H1 (cell line): ENCODE measurements around the gene KRTDAP. TPM values are rescaled to one million over a fixed set of nuclear protein-coding genes. Genes with fewer than 3 reads are reported as not detected.

Source experiments
- CTCF ChIA-PET: fragments of 300-600 bp; sonication (Branson Sonifier 250); formaldehyde crosslinking; loops from one replicate; lab custom pipeline; 2021; ENCODE audit not compliant: partially characterized antibody; lab: Charles Lee
- POLR2A ChIA-PET: fragments of 300-600 bp; sonication (Branson Sonifier 250); formaldehyde crosslinking; loops from one replicate; lab custom pipeline; 2021; ENCODE audit warnings: inconsistent platforms; ENCODE audit not compliant: partially characterized antibody; lab: Charles Lee
- DNase-seq, 2 experiments: peaks; one replicate each; pipeline versions ENCODE4 v3.0.0 to v3.0.0-alpha.2; 2010 to 2022; ENCODE audit warnings: low spot score in 2 of 2, low read depth in 1 of 2, mixed read lengths in 1 of 2
- FAIRE-seq: peaks from 2 replicates; lab custom pipeline; 2011; peaks lifted over from hg19 to GRCh38; lab: Jason Lieb, UNC
- H2AFZ ChIP-seq: 2 replicates; pipeline ENCODE4 v1.8.1; 2012; ENCODE audit warnings: low read length, inconsistent platforms
- H2AK5ac ChIP-seq: 2 replicates; pipeline ENCODE4 v1.6.1; 2013; ENCODE audit warnings: low read depth, low read length
- H2BK120ac ChIP-seq: replicated peaks from 2 replicates; pipeline ENCODE3; 2013; ENCODE audit warnings: low read depth, low read length, inconsistent platforms
- H2BK12ac ChIP-seq: 2 replicates; pipeline ENCODE4 v1.6.1; 2013; ENCODE audit warnings: low read depth, low read length
- H2BK15ac ChIP-seq: 2 replicates; pipeline ENCODE4 v1.6.1; 2013; ENCODE audit warnings: low read length
- H2BK20ac ChIP-seq: 2 replicates; pipeline ENCODE4 v1.6.1; 2013; ENCODE audit warnings: low read length
- H2BK5ac ChIP-seq: 2 replicates; pipeline ENCODE4 v1.6.1; 2013; ENCODE audit warnings: low read depth, low read length
- H3K14ac ChIP-seq: 2 replicates; pipeline ENCODE4 v1.6.1; 2013; ENCODE audit warnings: inconsistent platforms; ENCODE audit not compliant: insufficient read length
- H3K18ac ChIP-seq: 2 replicates; pipeline ENCODE4 v1.6.1; 2013; ENCODE audit warnings: low read length; ENCODE audit errors: extremely low read depth
- H3K23ac ChIP-seq: 2 replicates; pipeline ENCODE4 v1.6.1; 2013; ENCODE audit warnings: inconsistent platforms; ENCODE audit not compliant: insufficient read length
- H3K23me2 ChIP-seq: 2 replicates; pipeline ENCODE4 v1.6.1; 2013; ENCODE audit warnings: low read depth, low read length
- H3K27ac ChIP-seq: 2 replicates; pipeline ENCODE4 v1.6.1; 2011; ENCODE audit warnings: low read depth, low read length, inconsistent platforms
- H3K27me3 ChIP-seq, 4 experiments: replicated peaks in 1 of 4; 1 replicate in 1 of 4; 2 replicates in 3 of 4; pipeline versions ENCODE4 v1.6.1 to v1.8.1; 2011 to 2013; ENCODE audit warnings: low read length in 3 of 4, mild to moderate bottlenecking in 3 of 4, inconsistent platforms in 2 of 4, mixed read lengths in 2 of 4, moderate library complexity in 1 of 4; ENCODE audit not compliant: control insufficient read depth in 3 of 4, insufficient read depth in 3 of 4; ENCODE audit errors: extremely low read depth in 1 of 4
- H3K36me3 ChIP-seq, 4 experiments: 2 replicates each; pipeline versions ENCODE4 v1.6.1 to v1.8.1; 2011 to 2013; ENCODE audit warnings: mild to moderate bottlenecking in 4 of 4, low read length in 3 of 4, moderate library complexity in 2 of 4, control low read depth in 1 of 4, inconsistent platforms in 1 of 4; ENCODE audit not compliant: insufficient read depth in 4 of 4, control insufficient read depth in 2 of 4
- H3K4ac ChIP-seq: replicated peaks from 2 replicates; pipeline ENCODE3; 2013; ENCODE audit warnings: low read length, low read depth, mixed read lengths, inconsistent platforms; ENCODE audit not compliant: insufficient read length
- H3K4me1 ChIP-seq, 4 experiments: replicated peaks in 1 of 4; 1 replicate in 1 of 4; 2 replicates in 3 of 4; pipeline versions ENCODE4 v1.6.1 to v1.8.1; 2011 to 2013; ENCODE audit warnings: low read length in 3 of 4, inconsistent platforms in 2 of 4, mixed read lengths in 1 of 4; ENCODE audit not compliant: insufficient read depth in 4 of 4, control insufficient read depth in 3 of 4
- H3K4me2 ChIP-seq, 2 experiments: 2 replicates each; pipeline versions ENCODE4 v1.6.1 to v1.8.1; 2011 to 2013; ENCODE audit warnings: low read depth in 2 of 2, low read length in 2 of 2, control low read depth in 1 of 2, inconsistent platforms in 1 of 2, mild to moderate bottlenecking in 1 of 2; ENCODE audit not compliant: insufficient read depth in 1 of 2
- H3K4me3 ChIP-seq, 4 experiments: fragments of 200-600, 300-600 bp in 1 of 4; sonication (generic), shearing (Covaris generic), sonication (Bioruptor Twin) in 1 of 4; 2 replicates each; pipeline versions ENCODE4 v1.5.1 to v1.8.1; 2011 to 2016; ENCODE audit warnings: low read length in 4 of 4, low read depth in 3 of 4, control low read depth in 2 of 4, inconsistent platforms in 2 of 4, mild to moderate bottlenecking in 2 of 4, mixed read lengths in 1 of 4, moderate library complexity in 1 of 4; ENCODE audit not compliant: insufficient read depth in 2 of 4; ENCODE audit errors: extremely low read depth in 1 of 4
- H3K56ac ChIP-seq: replicated peaks from 2 replicates; pipeline ENCODE3; 2013; ENCODE audit warnings: low read depth, mild to moderate bottlenecking, mixed read lengths, low read length, inconsistent platforms; ENCODE audit not compliant: insufficient read length
- H3K79me1 ChIP-seq: 2 replicates; pipeline ENCODE4 v1.6.1; 2013; ENCODE audit warnings: low read depth, low read length, control low read depth
- H3K79me2 ChIP-seq, 2 experiments: 2 replicates each; pipeline versions ENCODE4 v1.6.1 to v1.8.1; 2012 to 2013; ENCODE audit warnings: low read length in 2 of 2, mild to moderate bottlenecking in 2 of 2, inconsistent platforms in 1 of 2; ENCODE audit not compliant: insufficient read depth in 2 of 2, control insufficient read depth in 1 of 2
- H3K9ac ChIP-seq, 4 experiments: replicated peaks in 1 of 4; 1 replicate in 1 of 4; 2 replicates in 3 of 4; pipeline versions ENCODE4 v1.6.1 to v1.8.1; 2011 to 2013; ENCODE audit warnings: low read depth in 3 of 4, low read length in 3 of 4, control low read depth in 2 of 4, mild to moderate bottlenecking in 2 of 4, moderate library complexity in 2 of 4, inconsistent platforms in 1 of 4; ENCODE audit errors: extremely low read depth in 1 of 4
- H3K9me3 ChIP-seq, 2 experiments: 2 replicates each; pipeline versions ENCODE4 v1.6.1 to v1.8.1; 2012 to 2013; ENCODE audit warnings: mild to moderate bottlenecking in 2 of 2, moderate library complexity in 2 of 2, control low read depth in 1 of 2, inconsistent platforms in 1 of 2, low read depth in 1 of 2, low read length in 1 of 2, mixed read lengths in 1 of 2; ENCODE audit not compliant: insufficient read depth in 2 of 2
- H4K20me1 ChIP-seq, 2 experiments: replicated peaks in 1 of 2; 2 replicates each; pipeline versions ENCODE3 to v1.8.1; 2011 to 2013; ENCODE audit warnings: inconsistent platforms in 2 of 2, low read length in 2 of 2, mild to moderate bottlenecking in 1 of 2; ENCODE audit not compliant: insufficient read depth in 2 of 2, control insufficient read depth in 1 of 2
- H4K5ac ChIP-seq: 2 replicates; pipeline ENCODE4 v1.6.1; 2013; ENCODE audit warnings: low read length, low read depth, mixed read lengths, inconsistent platforms; ENCODE audit not compliant: insufficient read length
- H4K8ac ChIP-seq: 2 replicates; pipeline ENCODE4 v1.8.0; 2013; ENCODE audit warnings: mild to moderate bottlenecking, moderate library complexity, low read length, inconsistent platforms; ENCODE audit not compliant: insufficient read depth; ENCODE audit errors: extremely low read depth
- H4K91ac ChIP-seq: replicated peaks from 2 replicates; pipeline ENCODE3; 2013; ENCODE audit warnings: low read length, mixed read lengths, inconsistent platforms; ENCODE audit not compliant: insufficient read length
- ZNF274 ChIP-seq: IDR thresholded peaks from 2 replicates; pipeline ENCODE4 v1.7.0; 2012; ENCODE audit warnings: low read length, borderline replicate concordance; ENCODE audit errors: extremely low read depth
- WGBS, 2 experiments: shearing (Covaris generic) in 1 of 2; methylation state at CpG; one replicate each; pipeline versions ENCODE4 v1.1.6 to v1.1.7; 2013 to 2015; ENCODE audit warnings: low lambda C conversion rate in 2 of 2, mixed read lengths in 2 of 2, inconsistent platforms in 1 of 2, low coverage in 1 of 2, missing lambda C conversion rate in 1 of 2; ENCODE audit not compliant: insufficient replicate concordance in 2 of 2, insufficient coverage in 1 of 2, insufficient read length in 1 of 2; ENCODE audit errors: extremely low coverage in 1 of 2, missing lambda C conversion rate in 1 of 2; 5-methylcytosine and 5-hydroxymethylcytosine counted together
- polyA plus RNA-seq, 7 experiments: library from polyadenylated mRNA; depleted of rRNA in 3 of 7; stranded (reverse) in 5 of 7; unstranded in 2 of 7; fragments of >200 nt in 5 of 7; fragments of 200-250 nt in 2 of 7; gene quantifications; 1 replicate in 5 of 7; 2 replicates in 1 of 7; 4 replicates in 1 of 7; pipeline versions ENCODE4 v1.2.1 to v1.2.3, GENCODE V29; 2011 to 2013; ENCODE audit warnings: missing spikeins in 2 of 7, mixed read lengths in 2 of 7
- total RNA-seq: library from RNA; stranded (reverse); fragmentation: NEBNext Ultra II Directional; extraction: Animal tissue kit (Norgen Biotek cat#: 25700); gene quantifications from 2 replicates; pipeline ENCODE4 v1.2.1, GENCODE V29; 2021

The KRTDAP gene
- total and polyA plus RNA-seq, 2 of the 8 experiments (the other 6 are each of a cell fraction or from before 2014, with no cell fraction given) = 0.69 to 0.88 TPM

DNA sequence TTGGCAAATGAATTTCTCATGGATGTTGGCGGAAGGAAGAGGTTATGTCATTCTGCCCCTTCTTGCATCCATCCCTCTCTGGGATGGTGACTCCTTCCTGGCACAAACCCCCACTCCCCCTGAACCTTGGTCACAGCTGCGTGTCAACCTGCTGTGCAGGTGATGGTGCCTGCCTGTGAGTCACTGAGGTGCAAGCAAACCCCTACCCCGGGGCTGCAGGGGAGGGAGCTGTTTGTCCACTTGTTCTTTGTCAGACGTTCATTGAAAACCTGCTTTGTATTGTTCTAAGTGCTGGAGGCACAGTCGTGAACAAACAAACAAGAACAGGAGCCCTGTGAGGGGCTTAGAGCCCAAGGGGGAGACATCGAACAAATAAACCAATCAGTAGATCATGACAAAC, 41.0 kb upstream of the KRTDAP start:
- no peak overlapping the region for H3K27ac ChIP-seq
- H3K9ac ChIP-seq = no peak overlapping the region; a peak in 1 of 7 replicates
- no peak overlapping the region for H3K23ac ChIP-seq
- TF ChIP-seq ZNF274 = no peak
- H3K18ac ChIP-seq = no peak overlapping the region
- POLR2A ChIA-PET = interaction anchor here (0.8 to 1.8 kb wide), 6 partner anchors 14 to 91 kb away, joined by 3 to 9 read pairs (median 4); no protein-coding TSS in a partner anchor
- no peak overlapping the region for H3K4me2 ChIP-seq
- CTCF ChIA-PET = interaction anchor here (1.0 to 1.8 kb wide), 4 partner anchors 10 to 25 kb away, joined by 3 to 7 read pairs (median 4); no protein-coding TSS in a partner anchor
- H4K91ac ChIP-seq = no peak overlapping the region
- H2BK20ac ChIP-seq = no peak overlapping the region
- H2BK12ac ChIP-seq = no peak overlapping the region; the same call in 1 of the 2 replicates
- DNase-seq (no peak), FAIRE-seq (no peak)
- no peak overlapping the region for H4K5ac ChIP-seq
- no peaks in the 10 kb centered on the region for H3K79me2 ChIP-seq
- no peak overlapping the region for H3K14ac ChIP-seq
- H3K9me3 ChIP-seq = no peaks in the 10 kb centered on the region
- H4K20me1 ChIP-seq = no peaks in the 10 kb centered on the region
- WGBS, 2 experiments = 73% methylated on average over 6 of the region's 6 CpGs; no CpG with 5 or more reads in 1 of the 2 experiments
- peaks cover 0 to 14% (median 5%) of the 10 kb centered on the region in 4 experiments; a peak in 5 of 7 replicates for H3K4me1 ChIP-seq
- H3K4me3 ChIP-seq = no peak overlapping the region
- H2AK5ac ChIP-seq = no peak overlapping the region
- H4K8ac ChIP-seq = no peak overlapping the region
- no peaks in the 10 kb centered on the region; the same call in 1 of the 2 replicates for H3K79me1 ChIP-seq
- H2BK120ac ChIP-seq = no peak overlapping the region
- peaks cover 0 to 17% (median 14%) of the 10 kb centered on the region in 4 experiments; a peak in 6 of 7 replicates for H3K27me3 ChIP-seq
- H3K4ac ChIP-seq = no peak overlapping the region
- H2BK15ac ChIP-seq = no peak overlapping the region
- peaks cover 4% of the 10 kb centered on the region; the same call in 1 of the 2 replicates for H3K23me2 ChIP-seq
- H2AFZ ChIP-seq = no peak overlapping the region
- H2BK5ac ChIP-seq = no peak overlapping the region
- no peak overlapping the region for H3K56ac ChIP-seq
- no peaks in the 10 kb centered on the region for H3K36me3 ChIP-seq
